OCI-LY3 (cell line): ENCODE data around the gene PRDM5.

ENCODE experiments used
- H2AFZ ChIP-seq: fragments of 200-600, 300-600 bp; shearing (Covaris generic); 2 replicates; pipeline ENCODE4 v1.6.0; 2014; ENCODE audit warnings: antibody characterized with exemption, low read depth, low read length
- H3K27ac ChIP-seq: fragments of 200-600, 300-600 bp; sonication (generic); 2 replicates; pipeline ENCODE4 v1.5.1; 2014; ENCODE audit warnings: mild to moderate bottlenecking, low read length, moderate library complexity, mixed read lengths
- H3K27me3 ChIP-seq: fragments of 200-600, 300-600 bp; sonication (generic); 2 replicates; pipeline ENCODE4 v1.6.1; 2014; ENCODE audit warnings: low read depth, low read length, mixed read lengths
- H3K36me3 ChIP-seq: fragments of 200-600, 300-600 bp; sonication (generic); replicated peaks from 2 replicates; pipeline ENCODE3; 2014; ENCODE audit warnings: low read depth, low read length, mixed read lengths
- H3K4me1 ChIP-seq: fragments of 300-600, 200-600 bp; sonication (generic); 2 replicates; pipeline ENCODE4 v1.6.1; 2014; ENCODE audit warnings: low read length, mixed read lengths
- H3K4me2 ChIP-seq: fragments of 200-600, 300-600 bp; sonication (generic); 2 replicates; pipeline ENCODE4 v1.6.1; 2014; ENCODE audit warnings: low read length, mixed read lengths
- H3K4me3 ChIP-seq: fragments of 300-600, 200-600 bp; sonication (generic); 2 replicates; pipeline ENCODE4 v1.5.1; 2014; ENCODE audit warnings: antibody characterized with exemption, mild to moderate bottlenecking, low read length, moderate library complexity
- H3K79me2 ChIP-seq: fragments of 300-600, 200-600 bp; shearing (Covaris generic); 2 replicates; pipeline ENCODE4 v1.6.1; 2014; ENCODE audit warnings: mild to moderate bottlenecking, low read length, mixed read lengths
- H3K9ac ChIP-seq: fragments of 300-600, 200-600 bp; shearing (Covaris generic); 2 replicates; pipeline ENCODE4 v1.6.0; 2014; ENCODE audit warnings: mild to moderate bottlenecking, low read length, moderate library complexity
- H3K9me3 ChIP-seq: fragments of 200-600, 300-600 bp; shearing (Covaris generic); 2 replicates; pipeline ENCODE4 v1.6.1; 2014; ENCODE audit warnings: low read length, mixed read lengths; ENCODE audit not compliant: insufficient read depth
- H4K20me1 ChIP-seq: fragments of 200-600, 300-600 bp; sonication (generic); 2 replicates; pipeline ENCODE4 v1.6.1; 2016; ENCODE audit warnings: low read length, mixed read lengths; ENCODE audit not compliant: insufficient read depth
- EZH2phosphoT487 ChIP-seq: fragments of 200-600 bp; shearing (Covaris generic); IDR thresholded peaks from 2 replicates; pipeline ENCODE4 v1.6.1; 2018; ENCODE audit warnings: antibody characterized with exemption, mixed run types, low read depth
- TF ChIP-seq, protein P1 (sequence below): fragments of 200-600, 300-600 bp; sonication (generic); IDR thresholded peaks from 2 replicates; pipeline ENCODE4 v1.5.1; 2014; ENCODE audit warnings: antibody characterized with exemption, low read length, low read depth

PRDM5 gene

DNA sequence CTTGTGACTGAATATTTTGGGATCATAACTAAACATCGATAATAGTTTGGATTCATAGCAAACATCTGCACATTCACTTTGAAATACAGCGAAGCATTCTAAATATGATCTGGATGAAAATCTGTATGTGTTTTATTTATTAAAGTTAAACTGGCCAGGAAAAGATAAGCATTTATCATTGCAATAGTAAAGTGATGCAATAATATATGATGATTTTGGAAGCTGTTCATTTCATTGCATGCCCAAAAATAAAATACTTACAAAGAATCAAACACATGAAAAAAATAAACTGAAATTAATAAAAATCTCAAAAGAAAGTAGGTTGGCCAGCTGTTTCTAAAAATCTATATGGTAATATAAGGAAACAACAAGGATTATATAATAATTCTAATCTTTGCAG is 1.9 kb downstream of the PRDM5 start:
- Histone ChIP-seq H4K20me1 (no peaks in the 10 kb centered on the region), H3K4me2 (no peak overlapping the region), H3K9me3 (no peaks in the 10 kb centered on the region), H3K79me2 (no peaks in the 10 kb centered on the region), H3K9ac (no peak overlapping the region), H3K27me3 (no peaks in the 10 kb centered on the region), H3K27ac (no peak overlapping the region), H3K36me3 (no peaks in the 10 kb centered on the region), H3K4me3 (no peak overlapping the region), H3K4me1 (no peaks in the 10 kb centered on the region), H2AFZ (no peak overlapping the region)
- TF ChIP-seq, protein P1, sequence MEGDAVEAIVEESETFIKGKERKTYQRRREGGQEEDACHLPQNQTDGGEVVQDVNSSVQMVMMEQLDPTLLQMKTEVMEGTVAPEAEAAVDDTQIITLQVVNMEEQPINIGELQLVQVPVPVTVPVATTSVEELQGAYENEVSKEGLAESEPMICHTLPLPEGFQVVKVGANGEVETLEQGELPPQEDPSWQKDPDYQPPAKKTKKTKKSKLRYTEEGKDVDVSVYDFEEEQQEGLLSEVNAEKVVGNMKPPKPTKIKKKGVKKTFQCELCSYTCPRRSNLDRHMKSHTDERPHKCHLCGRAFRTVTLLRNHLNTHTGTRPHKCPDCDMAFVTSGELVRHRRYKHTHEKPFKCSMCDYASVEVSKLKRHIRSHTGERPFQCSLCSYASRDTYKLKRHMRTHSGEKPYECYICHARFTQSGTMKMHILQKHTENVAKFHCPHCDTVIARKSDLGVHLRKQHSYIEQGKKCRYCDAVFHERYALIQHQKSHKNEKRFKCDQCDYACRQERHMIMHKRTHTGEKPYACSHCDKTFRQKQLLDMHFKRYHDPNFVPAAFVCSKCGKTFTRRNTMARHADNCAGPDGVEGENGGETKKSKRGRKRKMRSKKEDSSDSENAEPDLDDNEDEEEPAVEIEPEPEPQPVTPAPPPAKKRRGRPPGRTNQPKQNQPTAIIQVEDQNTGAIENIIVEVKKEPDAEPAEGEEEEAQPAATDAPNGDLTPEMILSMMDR: no peak
- no peak for TF ChIP-seq EZH2phosphoT487

DNA sequence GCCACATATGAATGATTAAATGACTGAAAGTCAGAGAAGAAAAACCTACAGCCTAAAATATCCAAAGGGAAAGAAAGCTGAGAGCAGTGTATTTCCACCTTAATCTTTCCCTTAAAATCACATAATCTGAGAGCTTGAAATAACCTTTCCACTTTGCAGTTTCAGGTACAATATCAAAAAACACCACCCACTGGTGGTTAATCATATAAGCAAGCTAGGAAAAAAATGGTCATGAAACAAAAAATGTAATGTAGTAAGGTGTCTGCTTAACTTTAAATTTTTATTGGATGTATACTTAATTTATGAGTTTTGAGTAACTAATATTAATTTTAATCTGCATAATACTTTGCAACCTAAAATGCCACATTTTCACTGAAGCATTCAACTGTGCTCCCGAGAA is 3.2 kb downstream of the PRDM5 start:
- H3K9me3 ChIP-seq: no peaks in the 10 kb centered on the region
- no peaks in the 10 kb centered on the region for H4K20me1 ChIP-seq
- H3K4me3 ChIP-seq: no peak overlapping the region
- no peak for TF ChIP-seq EZH2phosphoT487
- TF ChIP-seq, protein P1: peak; percentile 37; the same call in 1 of the 2 replicates
- no peak overlapping the region for H3K4me2 ChIP-seq
- no peak overlapping the region for H2AFZ ChIP-seq
- H3K27me3 ChIP-seq: no peaks in the 10 kb centered on the region
- H3K27ac ChIP-seq: no peak overlapping the region
- H3K4me1 ChIP-seq: no peaks in the 10 kb centered on the region
- H3K79me2 ChIP-seq: no peaks in the 10 kb centered on the region
- H3K9ac ChIP-seq: no peak overlapping the region
- H3K36me3 ChIP-seq: no peaks in the 10 kb centered on the region

DNA sequence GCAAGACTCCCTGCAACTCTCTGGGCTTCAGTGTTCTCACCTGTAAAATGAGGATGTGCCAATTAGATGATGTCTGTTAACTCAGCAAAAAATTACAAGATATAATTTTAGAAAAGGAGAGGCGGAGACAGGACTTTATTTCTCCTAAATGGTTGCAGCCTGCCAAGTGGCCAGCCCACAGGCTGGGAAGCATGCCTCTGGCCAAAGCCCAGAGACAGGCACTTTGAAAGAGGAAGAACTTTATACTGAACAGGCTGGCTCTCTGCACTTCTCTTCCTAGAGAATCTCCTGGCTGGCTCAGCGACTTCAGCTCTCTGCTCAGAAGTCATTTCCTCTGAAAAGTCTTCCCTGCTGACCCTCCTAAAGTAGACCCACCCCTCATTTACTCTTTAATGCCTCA is 3.7 kb downstream of the PRDM5 start:
- no peak overlapping the region for H3K9ac ChIP-seq
- H3K4me2 ChIP-seq: no peak overlapping the region
- TF ChIP-seq EZH2phosphoT487: no peak
- TF ChIP-seq, protein P1: no peak
- no peaks in the 10 kb centered on the region for H3K9me3 ChIP-seq
- no peak overlapping the region for H3K27ac ChIP-seq
- H3K79me2 ChIP-seq: no peaks in the 10 kb centered on the region
- no peak overlapping the region for H2AFZ ChIP-seq
- no peak overlapping the region for H3K4me3 ChIP-seq
- no peaks in the 10 kb centered on the region for H3K4me1 ChIP-seq
- H4K20me1 ChIP-seq: no peaks in the 10 kb centered on the region
- H3K27me3 ChIP-seq: no peaks in the 10 kb centered on the region
- no peaks in the 10 kb centered on the region for H3K36me3 ChIP-seq

DNA sequence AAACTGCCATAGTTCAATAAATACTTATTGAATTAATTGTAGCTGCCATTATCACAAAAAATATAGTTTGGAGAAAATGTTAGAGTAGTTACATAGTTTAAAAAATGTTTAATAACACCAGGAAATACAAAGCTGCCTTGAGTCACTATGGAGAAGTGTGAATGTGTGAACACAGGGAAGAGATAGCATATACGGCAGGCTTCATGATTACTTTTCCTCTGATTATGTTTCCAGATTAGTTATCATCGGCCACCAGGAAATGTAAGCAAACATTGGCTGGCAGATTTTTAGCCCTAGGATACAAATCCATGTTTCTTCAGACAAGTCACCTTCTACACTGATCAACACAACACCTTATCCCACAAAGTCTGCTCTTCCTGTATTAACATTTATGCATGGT is 4.4 kb downstream of the PRDM5 start:
- H3K27me3 ChIP-seq: no peaks in the 10 kb centered on the region
- no peak overlapping the region for H3K4me2 ChIP-seq

More for the DNA sequence above, 4.4 kb downstream of the PRDM5 start:
- no peak overlapping the region for H3K4me3 ChIP-seq
- H3K4me1 ChIP-seq: no peaks in the 10 kb centered on the region
- H3K9ac ChIP-seq: no peak overlapping the region
- no peak overlapping the region for H2AFZ ChIP-seq
- H3K27ac ChIP-seq: no peak overlapping the region
- TF ChIP-seq EZH2phosphoT487: no peak
- TF ChIP-seq, protein P1: no peak
- H4K20me1 ChIP-seq: no peaks in the 10 kb centered on the region
- H3K79me2 ChIP-seq: no peaks in the 10 kb centered on the region
- no peaks in the 10 kb centered on the region for H3K36me3 ChIP-seq
- no peaks in the 10 kb centered on the region for H3K9me3 ChIP-seq
